NCI-H748 treated with DMSO at 0.1 percent for 48 hours (cell line): ENCODE data around the gene CCL4.
"Not testable (repeated sequence)": the region's sequence is repeated elsewhere in the genome, so short reads cannot be mapped to it uniquely, and the experiment has no call there.

Experiments used
- DNase-seq: peaks from one replicate; lab custom pipeline; 2025; lab: John Stamatoyannopoulos, UW

Gene CCL4

GRCh38 chr17:36103401-36103975, at the start of gene CCL4:
CCL4 (plus strand) TSS chr17:36103827; CDS start chr17:36103906, 79 bp downstream.
- not testable (repeated sequence) for DNase-seq

- DNase-seq: no peak
These were observed 48.5 kb upstream of the CCL4 start for GRCh38 chr17:36055171-36055570.

GRCh38 chr17:36055921-36056520, 47.6 kb upstream of the CCL4 start:
- DNase-seq: no peak

GRCh38 chr17:36057911-36058310, 45.7 kb upstream of the CCL4 start:
- no peak for DNase-seq

- no peak for DNase-seq
These were observed 44.2 kb upstream of the CCL4 start for GRCh38 chr17:36059406-36059805.

- DNase-seq: no peak
These were observed 42.8 kb upstream of the CCL4 start for GRCh38 chr17:36060816-36061215.

- DNase-seq: no peak
These were observed 39.7 kb upstream of the CCL4 start, which contains the start of gene CCL18 for GRCh38 chr17:36063786-36064541. CCL18 (plus strand) TSS chr17:36064272; CDS start chr17:36064343, 71 bp downstream.

- DNase-seq: no peak
These were observed 37.2 kb upstream of the CCL4 start for GRCh38 chr17:36066365-36066985.

- no peak for DNase-seq
These were observed 35.1 kb upstream of the CCL4 start for GRCh38 chr17:36068524-36068923.

GRCh38 chr17:36069136-36069535, 34.5 kb upstream of the CCL4 start:
- no peak for DNase-seq

GRCh38 chr17:36070427-36070826, 33.2 kb upstream of the CCL4 start:
- no peak for DNase-seq

GRCh38 chr17:36071751-36072150, 31.9 kb upstream of the CCL4 start:
- no peak for DNase-seq

- no peak for DNase-seq
These were observed 31.1 kb upstream of the CCL4 start for GRCh38 chr17:36072431-36073121.

GRCh38 chr17:36074365-36074764, 29.3 kb upstream of the CCL4 start:
- no peak for DNase-seq

GRCh38 chr17:36081681-36082471, 21.8 kb upstream of the CCL4 start:
- DNase-seq: not testable (repeated sequence)

GRCh38 chr17:36082482-36083120, 21.0 kb upstream of the CCL4 start:
- DNase-seq: not testable (repeated sequence)

GRCh38 chr17:36083691-36084090, 19.9 kb upstream of the CCL4 start:
- DNase-seq: not testable (repeated sequence)

GRCh38 chr17:36085765-36086164, 17.9 kb upstream of the CCL4 start:
- no peak for DNase-seq

- no peak for DNase-seq
These were observed 16.8 kb upstream of the CCL4 start for GRCh38 chr17:36086791-36087190.

GRCh38 chr17:36087471-36087870, 16.2 kb upstream of the CCL4 start:
- not testable (repeated sequence) for DNase-seq
